ENCODE results near the gene NSFL1C.

DNA sequence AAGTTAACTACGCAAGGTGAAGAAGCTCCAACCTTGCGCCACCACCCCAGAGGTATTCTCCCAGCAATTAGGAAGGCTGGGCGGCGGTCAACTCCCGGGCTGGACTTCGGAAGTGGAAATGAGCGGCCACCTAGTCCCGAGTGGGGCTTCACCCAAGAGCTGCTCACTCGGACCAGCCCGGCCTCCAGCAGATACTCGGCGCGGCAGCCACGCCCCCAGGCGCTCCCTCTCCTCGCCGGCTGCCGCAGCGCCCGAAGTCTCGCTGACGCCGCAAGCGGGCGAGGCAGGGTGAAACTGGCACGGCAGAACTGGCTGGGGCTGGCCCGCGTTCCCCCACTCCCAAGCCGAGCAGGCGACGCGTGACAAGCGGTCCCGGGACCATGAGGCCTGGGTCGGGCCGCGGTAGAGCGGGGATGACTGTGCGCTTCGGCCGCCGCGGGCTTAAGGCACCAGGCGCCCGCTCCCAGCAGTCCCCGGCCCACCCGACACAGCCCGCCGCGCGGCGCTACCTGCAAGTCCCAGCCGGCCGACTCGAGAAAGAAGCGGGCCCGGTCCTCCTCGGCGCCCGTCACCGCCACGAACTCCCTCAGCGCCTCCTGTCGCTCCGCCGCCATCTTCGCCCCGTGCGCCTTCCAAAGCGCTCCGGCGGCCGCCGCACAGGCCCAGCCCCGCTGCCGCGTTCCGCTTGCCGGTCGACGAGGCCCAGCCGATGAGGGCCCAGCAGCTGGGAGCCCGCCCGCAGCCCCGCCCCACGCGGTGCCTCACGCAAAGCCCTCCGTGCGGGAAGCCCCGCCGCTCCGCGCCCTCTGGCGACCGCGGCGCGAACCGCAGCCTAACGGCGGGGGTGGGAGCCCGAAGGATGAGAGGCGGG lies at the start of gene NSFL1C:
- no peak; the same call in 1 of the 2 replicates for TF ChIP-seq NFIC (IDR thresholded peaks at IDR 0.05)
- peak; percentile 99 for TF ChIP-seq TAF1 (IDR thresholded peaks at IDR 0.05; ENCODE audit: low read depth)
- no peak for TF ChIP-seq TEAD4 (IDR thresholded peaks at IDR 0.05)
- TF ChIP-seq CREB1 (IDR thresholded peaks at IDR 0.05; ENCODE audit: low read depth): no peak
- no peak for TF ChIP-seq ZBTB7A (IDR thresholded peaks at IDR 0.05; ENCODE audit: low read depth)
- TF ChIP-seq, protein P1, sequence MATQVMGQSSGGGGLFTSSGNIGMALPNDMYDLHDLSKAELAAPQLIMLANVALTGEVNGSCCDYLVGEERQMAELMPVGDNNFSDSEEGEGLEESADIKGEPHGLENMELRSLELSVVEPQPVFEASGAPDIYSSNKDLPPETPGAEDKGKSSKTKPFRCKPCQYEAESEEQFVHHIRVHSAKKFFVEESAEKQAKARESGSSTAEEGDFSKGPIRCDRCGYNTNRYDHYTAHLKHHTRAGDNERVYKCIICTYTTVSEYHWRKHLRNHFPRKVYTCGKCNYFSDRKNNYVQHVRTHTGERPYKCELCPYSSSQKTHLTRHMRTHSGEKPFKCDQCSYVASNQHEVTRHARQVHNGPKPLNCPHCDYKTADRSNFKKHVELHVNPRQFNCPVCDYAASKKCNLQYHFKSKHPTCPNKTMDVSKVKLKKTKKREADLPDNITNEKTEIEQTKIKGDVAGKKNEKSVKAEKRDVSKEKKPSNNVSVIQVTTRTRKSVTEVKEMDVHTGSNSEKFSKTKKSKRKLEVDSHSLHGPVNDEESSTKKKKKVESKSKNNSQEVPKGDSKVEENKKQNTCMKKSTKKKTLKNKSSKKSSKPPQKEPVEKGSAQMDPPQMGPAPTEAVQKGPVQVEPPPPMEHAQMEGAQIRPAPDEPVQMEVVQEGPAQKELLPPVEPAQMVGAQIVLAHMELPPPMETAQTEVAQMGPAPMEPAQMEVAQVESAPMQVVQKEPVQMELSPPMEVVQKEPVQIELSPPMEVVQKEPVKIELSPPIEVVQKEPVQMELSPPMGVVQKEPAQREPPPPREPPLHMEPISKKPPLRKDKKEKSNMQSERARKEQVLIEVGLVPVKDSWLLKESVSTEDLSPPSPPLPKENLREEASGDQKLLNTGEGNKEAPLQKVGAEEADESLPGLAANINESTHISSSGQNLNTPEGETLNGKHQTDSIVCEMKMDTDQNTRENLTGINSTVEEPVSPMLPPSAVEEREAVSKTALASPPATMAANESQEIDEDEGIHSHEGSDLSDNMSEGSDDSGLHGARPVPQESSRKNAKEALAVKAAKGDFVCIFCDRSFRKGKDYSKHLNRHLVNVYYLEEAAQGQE (IDR thresholded peaks at IDR 0.05; ENCODE audit: low read depth): 0 out of 2 replicates have a peak, but pooled peaks have one; percentile 33
- TF ChIP-seq FOXM1 (IDR thresholded peaks at IDR 0.05; ENCODE audit: borderline replicate concordance, low read depth): no peak
- TF ChIP-seq EP300 (IDR thresholded peaks at IDR 0.05; ENCODE audit: borderline replicate concordance): peak; percentile 26; the same call in 1 of the 2 replicates
